ENCODE data around the gene PCDHGC3.

The PCDHGC3 gene

GRCh38 chr5:141437221-141437620 lies 38.5 kb upstream of the PCDHGC3 start:
- DNase-seq (ENCODE audit: low read depth) = no peak
- no peak for TF ChIP-seq CTCF (IDR thresholded peaks at IDR 0.05; ENCODE audit: insufficient read depth, low read depth, low read length, missing control alignments)
- H3K4me3 ChIP-seq (ENCODE audit: low read depth, low read length) = no peak overlapping the region

GRCh38 chr5:141439411-141440141 lies 36.2 kb upstream of the PCDHGC3 start:
- no peak for DNase-seq (ENCODE audit: low read depth)

GRCh38 chr5:141440341-141440740 lies 35.4 kb upstream of the PCDHGC3 start:
- DNase-seq (ENCODE audit: low read depth) = no peak
- no peak overlapping the region for H3K4me3 ChIP-seq (ENCODE audit: low read depth, low read length)
- no peak for TF ChIP-seq CTCF (IDR thresholded peaks at IDR 0.05; ENCODE audit: insufficient read depth, low read depth, low read length, missing control alignments)

More at GRCh38 chr5:141439411-141440141, 36.2 kb upstream of the PCDHGC3 start:
- no peak overlapping the region for H3K4me3 ChIP-seq (ENCODE audit: low read depth, low read length)
- TF ChIP-seq CTCF (IDR thresholded peaks at IDR 0.05; ENCODE audit: insufficient read depth, low read depth, low read length, missing control alignments) = no peak

GRCh38 chr5:141441571-141442170 lies 34.1 kb upstream of the PCDHGC3 start:
- no peak overlapping the region for H3K4me3 ChIP-seq (ENCODE audit: low read depth, low read length)
- DNase-seq (ENCODE audit: low read depth) = no peak
- no peak for TF ChIP-seq CTCF (IDR thresholded peaks at IDR 0.05; ENCODE audit: insufficient read depth, low read depth, low read length, missing control alignments)

- DNase-seq (ENCODE audit: low read depth) = no peak
- no peak for TF ChIP-seq CTCF (IDR thresholded peaks at IDR 0.05; ENCODE audit: insufficient read depth, low read depth, low read length, missing control alignments)
- H3K4me3 ChIP-seq (ENCODE audit: low read depth, low read length) = no peak overlapping the region
Observed at GRCh38 chr5:141465351-141465750, 10.4 kb upstream of the PCDHGC3 start.

- DNase-seq (ENCODE audit: low read depth) = peak; percentile 51
- peak overlapping the region; percentile 90 for H3K4me3 ChIP-seq (ENCODE audit: low read depth, low read length)
- no peak for TF ChIP-seq CTCF (IDR thresholded peaks at IDR 0.05; ENCODE audit: insufficient read depth, low read depth, low read length, missing control alignments)
Observed at GRCh38 chr5:141476132-141476911, 556 bp downstream of the PCDHGC3 start.

Data from GM12865 (cell line).